OCI-LY7 (cell line): ENCODE measurements around the gene FBLN2. TPM values are rescaled to one million over a fixed set of nuclear protein-coding genes. Genes with fewer than 3 reads are reported as not detected.
"Not testable (repeated sequence)": the region's sequence is repeated elsewhere in the genome, so short reads cannot be mapped to it uniquely, and the experiment has no call there.

Source experiments
- Bru-seq: library from RNA; stranded (reverse); fragments of 400-500 nt; gene quantifications from one replicate; lab custom pipeline; 2021; lab: Mats Ljungman, UMichigan
- BruChase-seq, 2 experiments: library from RNA; stranded (reverse); fragments of 400-500 nt; gene quantifications; one replicate each; lab custom pipeline; 2021; lab: Mats Ljungman, UMichigan
- BruUV-seq: library from RNA; stranded (reverse); fragments of 400-500 nt; replicated peaks from 2 replicates; lab custom pipeline; 2021; lab: Mats Ljungman, UMichigan
- CTCF ChIA-PET: fragments of 300-600 bp; sonication (Branson Sonifier 250); formaldehyde crosslinking; loops from one replicate; lab custom pipeline; 2022; ENCODE audit warnings: antibody characterized with exemption; ENCODE audit not compliant: unreplicated experiment; lab: Charles Lee
- POLR2A ChIA-PET: fragments of 300-600 bp; sonication (Branson Sonifier 250); formaldehyde crosslinking; loops from one replicate; lab custom pipeline; 2022; ENCODE audit warnings: antibody characterized with exemption; lab: Charles Lee
- DNase-seq: peaks from one replicate; pipeline ENCODE4 v3.0.0-alpha.2; 2015; ENCODE audit warnings: low spot score
- H2AFZ ChIP-seq: fragments of 200-600 bp; sonication (generic), shearing (Covaris generic); 2 replicates; pipeline ENCODE4 v1.6.1; 2014; ENCODE audit warnings: mild to moderate bottlenecking, antibody characterized with exemption, low read length, moderate library complexity
- H3K27ac ChIP-seq: fragments of 200-600 bp; sonication (generic); 2 replicates; pipeline ENCODE4 v1.5.1; 2014; ENCODE audit warnings: mixed run types, low read depth, mild to moderate bottlenecking, moderate library complexity, low read length, inconsistent platforms; ENCODE audit not compliant: poor library complexity, severe bottlenecking
- H3K36me3 ChIP-seq: fragments of 200-600 bp; sonication (generic); 2 replicates; pipeline ENCODE4 v1.6.1; 2014; ENCODE audit warnings: mild to moderate bottlenecking, antibody characterized with exemption, low read length, moderate library complexity, mixed read lengths; ENCODE audit not compliant: insufficient read depth
- H3K4me1 ChIP-seq: fragments of 200-600 bp; sonication (generic); 2 replicates; pipeline ENCODE4 v1.5.1; 2014; ENCODE audit warnings: mild to moderate bottlenecking, low read length; ENCODE audit not compliant: insufficient read depth, poor library complexity, severe bottlenecking
- H3K4me2 ChIP-seq: fragments of 200-600 bp; sonication (generic); 2 replicates; pipeline ENCODE4 v1.6.1; 2014; ENCODE audit warnings: mild to moderate bottlenecking, low read length
- H3K4me3 ChIP-seq: fragments of 200-600 bp; sonication (generic); 2 replicates; pipeline ENCODE4 v1.5.1; 2014; ENCODE audit warnings: mild to moderate bottlenecking, low read depth, low read length; ENCODE audit not compliant: poor library complexity, severe bottlenecking
- H3K79me2 ChIP-seq: fragments of 200-600 bp; sonication (generic); 2 replicates; pipeline ENCODE4 v1.6.1; 2016; ENCODE audit warnings: low read depth, mild to moderate bottlenecking, low read length, moderate library complexity, mixed read lengths; ENCODE audit not compliant: insufficient read depth
- H3K9me2 ChIP-seq: fragments of 200-600 bp; sonication (generic); 2 replicates; pipeline ENCODE4 v1.6.1; 2016; ENCODE audit warnings: mild to moderate bottlenecking, low read length, mixed read lengths; ENCODE audit not compliant: insufficient read depth
- H3K9me3 ChIP-seq: fragments of 200-600 bp; sonication (generic); 2 replicates; pipeline ENCODE4 v1.6.1; 2014; ENCODE audit warnings: mild to moderate bottlenecking, mixed run types, low read length, mixed read lengths
- H4K20me1 ChIP-seq: fragments of 200-600 bp; sonication (generic); 2 replicates; pipeline ENCODE4 v1.6.1; 2014; ENCODE audit warnings: mild to moderate bottlenecking, antibody characterized with exemption, low read length, moderate library complexity, mixed read lengths; ENCODE audit not compliant: insufficient read depth
- EZH2phosphoT487 ChIP-seq: fragments of 200-600 bp; sonication (generic); IDR thresholded peaks from 2 replicates; pipeline ENCODE4 v1.6.1; 2018; ENCODE audit warnings: low read depth, borderline replicate concordance, mild to moderate bottlenecking, mixed run types, antibody characterized with exemption, low read length, moderate library complexity, mixed read lengths
- intact Hi-C: fragments of 100-400 bp; cut with micrococcal nuclease; formaldehyde crosslinking; loops from one replicate; pipeline ENCODE4 v1.10.0; 2022; ENCODE audit not compliant: unreplicated experiment
- long read RNA-seq: library from polyadenylated mRNA; stranded (forward); transcript quantifications from one replicate; pipeline ENCODE4 v2.0.0, GENCODE V29; 2022
- total RNA-seq, 2 experiments: library from RNA; depleted of rRNA in 1 of 2; stranded (reverse); fragments of >200 nt in 1 of 2; shearing (Covaris generic) in 1 of 2; gene quantifications; 2 replicates each; pipeline ENCODE4 v1.2.3, GENCODE V29; 2014 to 2022
- TF ChIP-seq, protein P1 (sequence below): fragments of 200-600 bp; sonication (generic); conservative IDR thresholded peaks from 2 replicates; pipeline ENCODE4 v1.5.1; 2014; ENCODE audit warnings: mild to moderate bottlenecking, antibody characterized with exemption, low read length, moderate library complexity, mixed read lengths

The FBLN2 gene
- total RNA-seq (2014; rRNA removed; shearing (Covaris generic)) (not detected in 2 replicates), total RNA-seq (2022) (not detected in 2 replicates), Bru-seq, nascent RNA (not detected), BruChase-seq, experiment 1, labeled RNA remaining after a 6-hour chase (not detected), BruChase-seq, experiment 2, labeled RNA remaining after a 2-hour chase (not detected)
- long read RNA-seq, result 0 reads

GRCh38 chr3:13548696-13549622 lies at the start of gene FBLN2:
Gene FBLN2, plus strand, starts transcription at chr3:13549125. Its CDS starts 21,231 bp downstream, at chr3:13570356.
- no peak for DNase-seq
- TF ChIP-seq, protein P1, sequence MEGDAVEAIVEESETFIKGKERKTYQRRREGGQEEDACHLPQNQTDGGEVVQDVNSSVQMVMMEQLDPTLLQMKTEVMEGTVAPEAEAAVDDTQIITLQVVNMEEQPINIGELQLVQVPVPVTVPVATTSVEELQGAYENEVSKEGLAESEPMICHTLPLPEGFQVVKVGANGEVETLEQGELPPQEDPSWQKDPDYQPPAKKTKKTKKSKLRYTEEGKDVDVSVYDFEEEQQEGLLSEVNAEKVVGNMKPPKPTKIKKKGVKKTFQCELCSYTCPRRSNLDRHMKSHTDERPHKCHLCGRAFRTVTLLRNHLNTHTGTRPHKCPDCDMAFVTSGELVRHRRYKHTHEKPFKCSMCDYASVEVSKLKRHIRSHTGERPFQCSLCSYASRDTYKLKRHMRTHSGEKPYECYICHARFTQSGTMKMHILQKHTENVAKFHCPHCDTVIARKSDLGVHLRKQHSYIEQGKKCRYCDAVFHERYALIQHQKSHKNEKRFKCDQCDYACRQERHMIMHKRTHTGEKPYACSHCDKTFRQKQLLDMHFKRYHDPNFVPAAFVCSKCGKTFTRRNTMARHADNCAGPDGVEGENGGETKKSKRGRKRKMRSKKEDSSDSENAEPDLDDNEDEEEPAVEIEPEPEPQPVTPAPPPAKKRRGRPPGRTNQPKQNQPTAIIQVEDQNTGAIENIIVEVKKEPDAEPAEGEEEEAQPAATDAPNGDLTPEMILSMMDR, result no peak
- no peak for TF ChIP-seq EZH2phosphoT487
- no peaks in the 10 kb centered on the region for H3K9me2 ChIP-seq
- ChIA-PET POLR2A (no interaction called here), CTCF (no interaction called here)
- no peaks in the 10 kb centered on the region for H4K20me1 ChIP-seq
- H3K4me3 ChIP-seq, result no peak within 1 kb of the TSS
- H3K27ac ChIP-seq, result no peak within 1 kb of the TSS
- no peaks in the 10 kb centered on the region for H3K9me3 ChIP-seq
- H3K79me2 ChIP-seq, result no peaks in the 10 kb centered on the region
- BruUV-seq, result no TSS peak
- no peaks in the 10 kb centered on the region for H3K4me1 ChIP-seq
- intact Hi-C loops, result no loop called here
- H2AFZ ChIP-seq, result no peak within 1 kb of the TSS
- no peak within 1 kb of the TSS for H3K4me2 ChIP-seq
- no peaks in the 10 kb centered on the region for H3K36me3 ChIP-seq

GRCh38 chr3:13499246-13499645 lies 49.7 kb upstream of the FBLN2 start:
- intact Hi-C loops, result not testable (repeated sequence)

DNA sequence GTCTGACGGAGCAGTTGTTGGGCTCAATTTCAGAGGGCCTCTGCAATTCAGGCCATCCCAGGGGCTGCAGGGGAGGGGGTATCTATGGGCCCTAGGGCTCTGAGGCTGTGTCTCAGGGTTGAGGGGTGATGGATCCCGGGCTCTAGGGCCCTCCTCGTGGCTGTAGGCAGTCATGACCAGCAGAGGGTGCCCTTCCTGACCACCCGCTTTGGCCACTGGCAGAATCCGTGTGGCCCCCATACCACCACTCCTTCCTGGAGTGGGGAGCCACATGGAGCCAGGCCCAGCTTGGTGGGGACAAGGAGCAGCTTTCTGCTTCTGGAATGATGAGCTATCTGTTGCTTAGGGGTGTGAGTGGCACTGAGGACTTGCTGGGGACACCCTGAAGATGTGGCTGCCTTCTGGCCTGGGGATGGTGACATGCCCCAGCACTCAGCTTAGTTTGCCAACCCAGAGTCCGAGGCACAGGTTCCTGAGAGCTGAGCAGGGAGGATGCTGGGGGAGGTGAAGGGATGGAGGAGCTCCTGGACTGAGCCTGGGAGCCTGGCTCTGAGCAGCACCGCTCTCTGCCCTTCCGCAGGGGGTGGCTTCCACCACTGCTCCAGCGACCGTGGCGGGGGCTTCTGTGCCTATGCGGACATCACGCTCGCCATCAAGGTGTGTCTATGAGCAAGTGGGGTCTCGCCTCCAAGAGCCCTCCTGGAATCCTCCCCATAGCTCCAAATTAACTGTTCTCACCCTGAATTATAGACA lies 48.6 kb upstream of the FBLN2 start:
- no peak for TF ChIP-seq EZH2phosphoT487
- TF ChIP-seq, protein P1, result peak; percentile 78
- Histone ChIP-seq H3K9me3 (no peaks in the 10 kb centered on the region), H3K9me2 (no peaks in the 10 kb centered on the region), H3K4me1 (no peaks in the 10 kb centered on the region), H2AFZ (no peak overlapping the region), H3K4me3 (no peak overlapping the region), H3K36me3 (no peaks in the 10 kb centered on the region), H3K27ac (no peak overlapping the region), H3K4me2 (no peak overlapping the region), H4K20me1 (no peaks in the 10 kb centered on the region), H3K79me2 (no peaks in the 10 kb centered on the region)
- BruUV-seq, result no TSS peak
- intact Hi-C loops, result loop anchor here (1.0 kb wide), 1 partner anchor 148 kb away; no protein-coding TSS in a partner anchor
- ChIA-PET CTCF (interaction anchor here (0.6 to 0.7 kb wide), 2 partner anchors 148 to 156 kb away, joined by 3 to 4 read pairs; no protein-coding TSS in a partner anchor), POLR2A (no interaction called here)
- DNase-seq, result peak; percentile 27

More at GRCh38 chr3:13499246-13499645, 49.7 kb upstream of the FBLN2 start:
- H3K27ac ChIP-seq, H3K4me3 ChIP-seq, H3K9me2 ChIP-seq, H3K4me1 ChIP-seq, H4K20me1 ChIP-seq, CTCF ChIA-PET, H3K9me3 ChIP-seq, H2AFZ ChIP-seq, H3K4me2 ChIP-seq, BruUV-seq, H3K79me2 ChIP-seq, DNase-seq, H3K36me3 ChIP-seq, POLR2A ChIA-PET: not testable (repeated sequence)
